Measurements from ENCODE around the gene SEMA3C. TPM values are rescaled to one million over a fixed set of nuclear protein-coding genes. Genes with fewer than 3 reads are reported as not detected.

SEMA3C gene
- total RNA-seq, 1 donor from 2014 or later, result not detected

DNA sequence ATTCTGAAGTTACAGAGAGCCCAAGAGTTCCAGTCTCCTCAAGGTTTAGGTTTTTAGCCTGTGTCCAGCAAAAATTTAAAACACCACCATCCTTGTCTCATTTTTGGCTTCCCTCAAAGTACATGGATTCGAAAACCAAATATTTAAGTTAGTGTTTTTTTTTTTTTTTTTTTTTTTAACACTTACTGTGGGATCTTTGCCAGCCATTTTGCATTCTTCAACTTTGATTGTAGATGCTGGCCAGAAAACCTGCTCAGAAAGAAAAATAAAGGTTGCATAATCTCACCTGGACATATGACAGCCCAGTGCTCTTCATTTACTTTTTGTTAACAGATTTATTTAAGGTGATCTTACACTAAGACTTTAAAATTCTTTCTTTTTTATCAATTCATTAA lies 91.6 kb downstream of the SEMA3C start:
- intact Hi-C loops (cut with micrococcal nuclease), result no loop called here

DNA sequence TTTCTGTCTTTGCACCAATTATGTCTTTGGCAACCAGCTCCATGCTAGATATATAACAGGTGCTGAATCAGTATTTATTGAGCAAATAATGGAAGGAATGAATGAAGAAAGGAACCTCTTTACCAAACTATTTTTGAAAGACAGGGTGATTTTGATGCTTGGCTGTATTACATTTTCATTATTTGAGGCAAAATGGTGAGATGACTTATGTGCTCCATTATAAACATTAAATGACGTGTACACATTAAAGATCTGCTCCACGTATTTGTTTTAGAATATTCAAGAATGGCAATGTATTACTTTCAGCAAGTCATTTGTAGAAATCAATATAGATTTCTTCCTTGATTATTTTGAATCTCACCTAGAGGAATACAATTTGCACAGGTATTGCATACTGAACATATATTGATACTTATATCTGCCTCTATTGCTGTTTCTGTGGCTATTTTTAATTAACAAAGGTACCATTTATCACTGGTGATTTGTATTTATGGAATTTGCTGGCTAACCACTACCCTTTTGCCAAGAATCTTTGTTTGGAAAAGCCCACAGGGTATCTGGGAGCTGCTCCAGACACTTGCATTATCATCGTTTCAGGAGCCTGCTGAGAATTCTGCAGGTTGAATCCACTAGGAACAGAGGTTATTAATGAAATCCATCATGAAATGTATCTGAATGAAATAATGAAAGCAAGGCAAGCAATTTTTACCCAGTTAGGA lies 92.2 kb downstream of the SEMA3C start:
- intact Hi-C loops (cut with micrococcal nuclease), result no loop called here

- intact Hi-C loops (cut with micrococcal nuclease), result no loop called here
Observed at GRCh38 chr7:80825499-80825898, 93.4 kb downstream of the SEMA3C start.

DNA sequence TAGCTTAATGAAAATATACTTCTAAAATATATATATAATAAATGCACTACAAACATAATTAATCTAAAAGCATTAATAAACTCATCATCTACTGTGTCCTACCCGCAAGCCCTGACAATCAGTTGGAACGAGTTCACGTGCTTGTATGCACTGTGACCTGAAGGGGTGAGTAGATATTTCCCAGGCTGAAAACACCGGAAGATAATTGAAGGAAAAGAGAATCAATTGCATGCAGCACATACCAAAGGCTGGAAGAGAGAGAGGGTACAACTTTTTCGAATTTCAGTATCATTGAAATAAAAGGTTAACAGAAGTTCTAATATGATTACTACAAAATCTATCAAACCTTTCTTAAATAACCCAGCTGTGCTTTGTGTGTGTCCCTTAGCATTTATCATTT lies 94.6 kb downstream of the SEMA3C start:
- intact Hi-C loops (cut with micrococcal nuclease), result no loop called here

DNA sequence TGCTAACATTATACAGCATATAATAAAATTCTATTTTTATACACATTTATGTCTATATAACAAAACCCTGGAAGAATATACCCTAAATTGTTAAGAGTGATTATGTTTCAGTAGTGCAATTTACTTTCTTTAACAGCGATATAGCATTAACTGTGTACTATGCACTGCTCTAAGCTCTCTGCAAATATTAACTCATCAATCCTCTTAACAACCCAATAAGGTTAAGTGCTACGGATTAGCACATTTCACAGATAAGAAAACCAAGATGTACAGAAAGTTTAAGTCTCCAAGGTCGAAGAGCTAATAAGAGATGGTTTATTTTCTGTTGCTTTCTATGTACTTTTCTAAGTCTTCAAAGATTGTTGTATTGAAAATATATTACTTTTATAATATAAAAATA lies 95.8 kb downstream of the SEMA3C start:
- intact Hi-C loops (cut with micrococcal nuclease), result no loop called here

GRCh38 chr7:80821771-80822319 lies 97.0 kb downstream of the SEMA3C start:
- intact Hi-C loops (cut with micrococcal nuclease), result no loop called here

DNA sequence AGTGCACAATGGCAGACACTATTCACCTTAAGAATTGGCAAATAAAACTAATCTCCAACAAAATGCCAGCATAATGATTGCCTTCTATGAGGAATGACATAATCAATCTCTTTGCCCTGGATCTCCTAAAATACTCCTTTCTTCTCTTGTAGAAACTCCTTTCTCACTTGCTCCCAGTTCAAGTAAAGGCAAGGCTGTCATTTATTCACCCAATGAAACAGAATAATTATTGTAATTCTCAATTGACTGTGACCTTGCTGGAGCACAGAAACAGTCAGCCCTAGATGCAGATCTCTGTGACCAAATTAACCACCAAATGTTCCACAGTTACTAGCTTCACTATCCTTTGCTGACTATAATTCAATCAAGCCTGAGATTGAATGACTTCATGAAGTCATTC lies 99.3 kb downstream of the SEMA3C start:
- intact Hi-C loops (cut with micrococcal nuclease), result no loop called here

GRCh38 chr7:80818181-80818580 lies 100.7 kb downstream of the SEMA3C start:
- intact Hi-C loops (cut with micrococcal nuclease), result no loop called here

DNA sequence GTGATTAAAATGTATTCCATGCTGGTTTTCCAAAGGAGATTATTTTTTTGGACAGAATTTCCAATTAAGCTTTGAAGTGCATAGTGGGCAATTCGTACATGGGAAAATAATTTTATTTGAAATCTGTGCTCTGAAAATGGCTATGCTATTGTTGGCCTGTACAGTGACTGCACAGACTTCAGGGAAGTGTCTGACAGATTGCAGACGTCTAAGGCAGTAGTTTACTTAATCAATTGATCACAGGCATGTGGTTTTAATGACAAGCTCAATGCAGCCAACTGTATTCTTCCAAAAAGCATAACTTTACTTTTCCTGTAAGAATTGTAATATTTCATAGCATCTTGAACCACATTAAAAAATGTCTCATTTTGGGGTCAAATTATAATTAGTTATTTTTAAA lies 102.0 kb downstream of the SEMA3C start:
- intact Hi-C loops (cut with micrococcal nuclease), result no loop called here

GRCh38 chr7:80815733-80816132 lies 103.1 kb downstream of the SEMA3C start:
- intact Hi-C loops (cut with micrococcal nuclease), result no loop called here

GRCh38 chr7:80809545-80809944 lies 109.3 kb downstream of the SEMA3C start:
- intact Hi-C loops (cut with micrococcal nuclease), result no loop called here

- intact Hi-C loops (cut with micrococcal nuclease), result no loop called here
Observed at GRCh38 chr7:80807166-80807900, 111.5 kb downstream of the SEMA3C start.

GRCh38 chr7:80806663-80807062 lies 112.2 kb downstream of the SEMA3C start:
- intact Hi-C loops (cut with micrococcal nuclease), result no loop called here

DNA sequence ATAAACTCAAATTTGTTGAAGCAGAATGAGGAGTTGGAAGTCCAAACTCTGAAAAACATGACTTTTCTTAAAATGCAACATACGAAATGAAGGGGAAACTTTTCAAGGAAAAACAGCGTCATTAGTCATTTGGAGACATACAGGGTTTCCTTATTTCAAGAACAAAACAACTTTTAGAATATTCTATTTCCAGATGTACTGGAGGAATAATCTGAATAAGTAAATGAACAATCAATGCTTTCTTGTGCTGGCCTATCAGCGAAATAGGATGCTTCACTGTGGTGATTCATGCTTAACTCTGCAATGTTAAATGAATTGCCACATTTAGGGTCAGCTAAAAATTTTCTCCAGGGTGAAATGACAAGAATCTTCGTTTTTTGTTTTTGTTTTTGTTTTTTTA lies 114.3 kb downstream of the SEMA3C start:
- intact Hi-C loops (cut with micrococcal nuclease), result no loop called here

DNA sequence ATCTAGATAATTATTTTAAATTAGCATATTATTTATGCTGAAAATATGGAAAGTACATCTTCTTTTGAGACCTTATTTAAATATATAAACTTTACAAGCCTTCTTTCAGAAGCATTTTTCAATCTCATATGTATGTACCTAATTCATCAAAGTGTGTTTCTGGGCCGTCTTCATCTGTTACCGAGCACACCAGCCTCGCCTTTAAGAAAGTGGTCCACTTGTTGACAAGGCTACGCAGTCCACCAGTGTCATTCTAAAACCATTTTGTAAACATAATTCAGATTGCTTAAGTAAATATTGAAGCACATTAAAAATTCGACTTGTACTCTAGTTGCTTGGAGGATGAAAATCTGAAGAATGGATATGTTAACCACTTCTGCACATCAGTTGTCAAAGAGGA lies 116.3 kb downstream of the SEMA3C start:
- intact Hi-C loops (cut with micrococcal nuclease), result no loop called here

DNA sequence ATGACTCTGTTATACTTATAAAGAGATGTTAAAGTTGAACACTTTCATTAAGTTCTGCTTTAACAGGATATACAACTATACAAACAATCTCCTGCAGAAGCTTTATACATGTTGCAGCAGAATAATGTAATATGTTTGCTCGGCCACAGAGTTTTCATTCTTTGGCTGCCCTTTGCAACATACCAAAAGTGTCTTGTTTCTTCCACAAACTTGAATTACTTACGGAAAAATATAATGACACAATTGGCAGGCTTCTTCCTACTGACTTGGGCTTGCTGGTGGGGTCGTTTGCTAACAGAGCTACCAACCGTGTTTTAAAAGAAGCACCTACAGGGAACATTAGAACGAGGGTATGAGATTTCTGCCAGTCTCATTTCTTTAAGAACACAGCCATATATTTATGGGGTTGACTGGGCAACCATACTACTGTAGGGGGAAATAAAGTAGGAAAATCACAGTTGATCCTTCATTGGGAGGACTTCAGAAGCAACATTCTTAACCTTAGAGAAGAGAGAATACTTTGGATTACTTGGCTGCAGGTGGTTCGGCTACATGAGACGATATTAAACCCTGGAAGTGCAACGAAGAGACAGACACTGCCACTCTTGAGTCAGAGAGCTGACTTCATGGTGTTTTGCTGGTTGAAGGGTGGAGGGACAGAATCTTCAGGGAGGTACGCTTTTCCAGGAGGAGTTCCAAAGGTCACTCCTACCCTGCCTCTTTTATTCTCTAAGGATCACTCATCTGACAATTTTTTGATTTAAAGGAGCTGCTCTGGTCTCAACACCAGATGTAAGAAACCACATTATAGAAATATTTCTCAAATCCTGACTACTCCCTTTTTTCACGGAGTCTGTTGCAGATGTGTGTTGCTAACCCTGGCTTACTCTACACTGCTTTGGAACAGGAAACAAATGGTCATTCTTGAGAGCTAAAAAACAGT lies 123.9 kb downstream of the SEMA3C start:
- intact Hi-C loops (cut with micrococcal nuclease), result no loop called here

DNA sequence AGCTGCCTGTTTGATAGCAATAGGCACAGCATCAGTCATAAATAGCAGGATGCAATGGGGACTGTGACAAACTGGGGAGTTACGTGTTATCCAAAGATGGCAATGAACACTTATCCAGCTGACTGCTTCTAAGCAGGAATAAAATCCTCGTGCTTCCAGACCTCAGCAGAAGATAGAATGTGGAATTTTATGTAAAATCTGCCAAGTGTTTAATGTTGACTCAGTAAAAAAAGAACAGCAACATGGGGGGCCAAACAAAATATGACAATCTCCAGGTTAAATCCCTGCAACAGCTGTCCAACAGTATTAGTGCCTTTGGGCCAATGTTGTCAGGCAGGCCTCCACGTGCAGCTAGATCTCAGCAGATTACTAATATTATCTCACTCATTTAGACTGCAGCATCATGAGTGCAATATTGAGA lies 127.3 kb downstream of the SEMA3C start:
- intact Hi-C loops (cut with micrococcal nuclease), result no loop called here

DNA sequence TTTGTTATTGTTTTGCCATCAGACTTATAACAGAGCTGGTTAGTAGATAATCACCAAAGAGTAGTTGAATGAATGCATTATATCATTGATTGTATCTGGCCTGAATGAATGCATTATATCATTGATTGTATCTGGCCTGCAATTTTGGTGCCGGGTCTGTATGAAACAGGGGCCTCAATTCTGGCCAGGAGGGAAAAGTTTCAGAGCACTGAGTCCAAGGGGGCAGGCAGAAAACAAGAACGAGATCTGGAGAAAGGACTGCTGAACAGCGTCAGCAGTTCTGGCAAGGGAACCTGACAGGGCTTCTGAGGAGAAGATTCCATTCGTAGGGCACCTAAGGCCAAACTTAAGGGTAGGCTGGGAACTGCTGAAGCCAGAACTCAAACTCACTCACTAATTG lies 128.0 kb downstream of the SEMA3C start:
- intact Hi-C loops (cut with micrococcal nuclease), result no loop called here

- intact Hi-C loops (cut with micrococcal nuclease), result no loop called here
Observed at GRCh38 chr7:80787721-80788120, 131.1 kb downstream of the SEMA3C start.

GRCh38 chr7:80785961-80786536 lies 132.8 kb downstream of the SEMA3C start:
- intact Hi-C loops (cut with micrococcal nuclease), result no loop called here

DNA sequence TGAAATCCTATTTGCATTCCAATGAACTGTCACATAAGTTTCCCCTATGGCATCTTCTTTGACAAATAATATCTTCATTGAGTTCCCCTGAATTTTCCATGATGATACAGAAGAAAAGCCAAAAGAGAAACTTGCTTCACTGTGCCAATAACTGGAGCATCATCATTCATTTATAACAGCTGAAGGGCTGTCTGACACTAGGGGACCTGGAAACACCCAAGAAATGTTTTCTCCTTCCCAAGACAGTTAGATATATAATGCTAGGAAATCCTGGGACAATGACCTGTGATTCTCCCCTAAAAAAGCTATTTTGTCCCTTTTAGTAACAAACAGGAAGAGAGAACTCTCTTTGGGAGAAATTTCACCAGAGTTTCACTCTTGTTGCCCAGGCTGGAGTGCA lies 133.6 kb downstream of the SEMA3C start:
- intact Hi-C loops (cut with micrococcal nuclease), result no loop called here
